GM19438 (cell line): ENCODE results near the gene ARHGAP21.

Source experiments
- ATAC-seq: cut with Tn5 transposase; IDR thresholded peaks from one replicate; pipeline ENCODE4 v1.9.1; 2021; ENCODE audit warnings: low read depth; ENCODE audit not compliant: unreplicated experiment

Gene ARHGAP21

DNA sequence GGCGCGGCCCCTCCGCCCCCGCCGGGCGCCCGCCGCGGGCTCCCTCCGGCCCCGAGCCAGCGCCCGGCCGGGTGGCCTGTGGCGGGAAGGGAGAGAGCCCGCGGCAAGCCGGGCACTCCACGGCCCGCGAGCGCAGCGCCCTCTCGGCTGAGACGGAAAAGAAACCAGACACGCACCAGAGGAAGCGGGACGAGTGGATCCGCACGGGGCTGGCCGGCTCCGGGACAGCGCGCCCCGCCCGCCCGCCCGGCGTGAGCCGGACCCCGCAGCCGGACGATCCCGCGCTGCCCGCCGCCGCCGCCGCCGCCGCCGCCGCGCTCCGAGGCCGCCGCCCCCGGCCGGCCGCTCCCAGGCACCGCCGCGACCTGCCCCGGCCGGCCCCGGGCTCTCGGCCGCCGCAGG, 300 bp downstream of the ARHGAP21 start:
- peak; percentile 11 for ATAC-seq

DNA sequence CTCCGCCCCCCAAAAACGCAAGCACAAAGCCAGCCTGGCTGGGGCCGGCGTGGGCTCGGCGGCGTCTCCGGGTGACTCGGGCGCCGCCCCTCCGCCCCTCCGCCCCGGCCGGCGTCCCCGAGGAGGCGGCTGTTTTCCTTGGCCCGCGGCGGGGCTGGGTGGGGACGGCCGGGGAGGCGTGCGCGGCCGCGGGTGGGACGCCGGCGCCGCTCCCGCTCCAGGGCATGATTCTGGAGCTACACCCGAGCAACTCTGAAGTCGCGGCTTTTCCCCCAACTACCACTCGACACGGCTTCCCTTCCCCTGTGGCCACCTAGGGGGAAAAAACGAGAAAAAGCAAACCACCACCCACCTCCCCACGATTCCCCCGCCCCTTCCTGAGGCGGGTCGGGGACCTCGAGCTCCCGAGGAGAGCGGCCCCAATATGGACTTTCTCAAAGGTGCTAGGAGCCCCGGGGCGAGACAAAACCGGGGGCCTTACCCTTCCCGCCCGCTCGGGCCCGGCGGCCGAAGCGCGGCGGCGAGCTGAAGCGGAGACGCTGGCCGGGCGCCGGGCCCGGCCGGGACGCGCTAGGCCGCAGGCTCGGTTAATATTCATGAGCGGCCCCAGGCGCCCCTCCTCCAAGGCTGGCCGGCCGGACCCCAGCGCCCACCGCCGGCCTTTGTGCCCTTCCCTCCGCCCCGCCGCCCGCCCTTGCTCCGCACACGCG, 856 bp downstream of the ARHGAP21 start:
- ATAC-seq, result peak; percentile 27

DNA sequence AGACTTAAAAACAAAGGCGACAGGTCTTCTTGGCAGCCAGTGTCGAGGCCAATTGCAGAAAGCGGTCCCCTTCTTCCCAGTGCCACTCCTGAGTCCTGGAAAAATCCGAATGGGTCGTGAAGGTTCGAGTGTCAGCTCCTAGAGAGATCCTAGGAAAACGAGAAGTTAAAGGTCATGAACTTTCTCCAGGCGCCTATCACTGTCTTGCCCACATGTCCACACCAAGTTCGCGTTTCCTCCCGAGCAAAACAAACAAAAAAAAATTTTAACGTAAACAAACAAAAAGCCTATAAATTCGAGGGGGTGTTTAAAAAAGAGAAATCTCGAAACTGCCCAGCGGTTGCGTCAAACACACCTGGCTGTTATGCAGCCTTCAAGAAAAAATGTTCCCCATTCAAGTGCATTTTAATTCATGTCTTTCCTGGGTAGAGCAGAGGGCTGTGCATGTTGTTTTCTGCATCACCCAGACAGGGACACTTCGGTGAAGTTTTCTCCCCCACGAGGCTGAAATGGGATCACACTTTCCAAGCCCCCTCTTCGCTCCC, 1.5 kb downstream of the ARHGAP21 start:
- ATAC-seq, result no peak

DNA sequence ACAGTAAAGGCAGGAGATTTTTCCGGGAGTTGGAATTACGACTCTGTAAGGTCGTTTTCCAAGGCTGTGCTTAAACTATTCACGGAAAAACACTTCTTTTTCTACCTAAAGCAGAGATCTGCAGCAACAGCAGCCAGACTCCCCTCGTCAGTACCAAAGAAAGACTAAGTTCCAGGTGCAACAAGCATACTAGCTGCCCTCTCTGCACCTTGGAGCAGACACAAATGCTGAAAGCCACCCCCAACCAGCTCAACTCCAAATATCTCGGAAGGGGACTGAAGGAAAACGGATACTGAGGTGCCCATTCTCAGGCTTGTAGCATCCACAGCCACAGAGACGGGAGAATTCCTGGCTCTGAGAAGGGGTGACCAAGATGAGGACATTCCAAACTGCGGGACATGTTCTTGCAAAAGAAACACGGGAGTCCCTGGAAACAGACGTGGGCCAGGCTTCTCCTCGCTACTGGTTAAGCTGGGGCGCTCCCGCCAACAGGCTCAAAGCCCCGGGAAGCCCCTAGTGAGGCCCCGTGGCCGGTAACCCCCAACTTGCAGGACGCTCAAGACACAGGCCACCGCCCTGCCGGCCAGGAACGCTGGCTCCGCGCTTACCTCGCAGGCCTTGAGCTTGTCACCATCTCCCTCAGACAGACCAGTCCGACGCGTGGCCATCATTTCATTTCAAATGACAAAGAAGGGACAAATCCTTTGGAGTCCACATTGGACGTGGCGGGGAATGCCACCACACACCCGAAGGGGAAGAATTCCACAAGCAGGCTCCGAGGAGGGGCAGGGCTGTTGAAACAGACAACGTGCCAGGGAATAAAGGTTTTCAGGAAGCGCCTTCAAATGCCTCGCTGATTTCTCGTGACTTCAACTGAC, 2.2 kb downstream of the ARHGAP21 start:
- ATAC-seq, result no peak

DNA sequence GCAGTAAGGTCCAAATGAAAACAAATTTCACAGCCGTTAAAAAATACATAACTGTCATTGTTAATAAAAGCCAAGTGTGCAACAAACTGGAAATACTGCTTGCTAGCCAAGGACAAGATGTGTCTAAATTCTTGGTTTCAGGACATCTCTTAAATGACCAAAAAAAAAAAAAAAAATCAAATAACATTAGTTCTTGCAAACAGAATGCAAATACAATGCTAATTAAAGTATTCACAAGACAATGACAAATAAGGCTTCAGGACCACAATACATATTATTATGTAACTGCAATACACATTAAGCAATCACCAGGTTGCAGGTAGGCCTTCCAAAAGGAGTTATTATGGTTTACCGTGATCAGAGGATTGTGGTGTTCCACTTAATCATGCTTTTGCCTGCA, 3.6 kb downstream of the ARHGAP21 start:
- ATAC-seq, result no peak

DNA sequence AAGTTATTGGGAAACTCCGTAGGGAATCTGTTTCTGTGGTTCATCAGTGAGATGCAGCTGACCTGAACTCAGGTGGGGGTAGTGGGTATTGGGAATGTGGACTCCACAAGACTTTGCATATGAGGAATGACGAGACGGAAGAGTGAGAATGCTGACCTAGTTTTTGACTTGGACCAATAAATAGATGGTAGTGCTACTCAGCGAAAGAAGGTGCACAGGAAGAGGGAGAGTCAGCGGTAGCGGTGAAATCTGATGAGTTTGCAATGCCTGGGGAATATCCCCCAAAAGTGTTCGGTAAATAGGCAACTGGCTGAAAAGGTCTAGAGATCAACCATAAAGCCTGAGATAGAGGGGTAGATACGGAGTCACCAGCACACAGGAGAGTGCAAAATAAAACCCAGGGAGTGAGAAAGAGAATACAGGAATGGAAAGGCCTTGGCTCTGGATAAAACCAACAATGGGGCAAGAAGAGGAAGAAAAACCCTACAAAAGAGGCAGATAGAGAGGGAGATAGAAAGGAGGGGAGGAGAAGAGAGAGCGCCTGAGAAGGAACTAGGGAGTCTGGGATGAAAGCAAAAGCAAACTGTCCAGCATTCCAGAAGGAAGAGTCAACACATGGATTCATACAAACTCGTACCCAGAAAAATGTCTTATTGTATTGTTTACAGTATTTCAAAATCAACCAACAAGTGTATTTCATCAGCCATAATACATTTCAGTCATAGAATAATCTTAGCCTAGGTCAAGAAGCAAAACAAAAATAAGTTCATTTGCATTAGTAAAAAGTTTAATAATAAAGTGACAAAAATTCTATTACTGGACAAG, 5.4 kb downstream of the ARHGAP21 start:
- no peak for ATAC-seq

DNA sequence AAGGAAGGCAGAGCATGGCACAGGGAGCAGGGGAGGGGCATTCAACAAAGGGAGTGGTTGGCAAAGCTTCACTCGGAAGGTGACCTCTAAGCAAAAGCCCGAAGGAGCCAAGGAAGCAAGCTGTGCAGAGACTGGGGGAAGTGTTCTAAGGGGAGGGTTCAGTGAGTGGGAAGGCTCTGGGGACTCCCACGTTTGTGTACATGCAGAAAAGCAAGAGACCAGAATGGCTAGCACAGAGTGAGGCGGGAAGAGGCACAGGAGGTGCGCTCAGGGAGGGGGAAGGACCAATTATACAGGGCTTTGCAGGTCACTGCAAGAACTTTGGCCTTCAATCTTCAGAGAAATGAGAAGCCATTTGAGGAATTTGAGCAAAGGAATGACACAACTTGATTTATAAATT, 7.4 kb downstream of the ARHGAP21 start:
- no peak for ATAC-seq

DNA sequence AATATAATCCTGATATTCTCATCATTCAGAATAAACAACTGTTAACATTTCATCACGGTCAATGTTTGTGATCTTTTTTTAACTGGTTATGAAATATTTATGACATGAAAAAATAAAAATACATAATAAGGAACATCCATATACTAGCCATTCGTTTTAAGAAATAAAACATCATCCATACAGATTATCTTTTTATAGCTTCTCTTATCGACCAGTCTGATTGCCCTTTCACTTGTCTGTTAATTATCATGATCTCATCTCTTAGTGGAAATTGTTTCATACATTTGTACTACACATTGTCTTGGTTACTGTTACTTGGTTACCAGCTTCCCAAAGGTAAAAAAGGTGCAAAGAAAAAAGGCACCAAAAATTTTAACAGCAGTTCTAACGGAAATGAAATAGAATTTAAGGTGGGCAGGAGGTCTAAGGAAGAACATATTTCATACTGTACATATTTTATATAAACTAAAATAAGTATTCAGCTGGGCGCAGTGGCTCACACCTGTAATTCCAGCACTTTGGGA, 8.4 kb downstream of the ARHGAP21 start:
- no peak for ATAC-seq

DNA sequence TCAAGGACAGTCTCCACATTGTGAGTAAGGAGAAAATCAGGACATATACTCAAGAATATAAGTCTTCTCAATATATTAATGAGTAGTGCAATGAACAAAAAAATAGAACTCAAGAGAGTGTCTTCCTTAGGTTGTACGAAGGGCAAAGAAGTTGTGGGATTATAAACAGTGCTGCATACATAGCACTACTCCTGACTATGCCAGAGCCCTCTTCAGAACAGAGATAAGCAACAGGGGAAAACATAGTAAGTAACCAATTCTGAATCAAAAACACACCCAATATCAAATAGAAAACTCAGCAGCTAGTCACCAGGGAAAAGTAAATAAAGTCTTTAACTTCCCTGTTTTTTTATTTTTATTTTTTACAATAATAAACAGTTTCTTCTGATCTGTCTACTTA, 10.6 kb downstream of the ARHGAP21 start:
- no peak for ATAC-seq

DNA sequence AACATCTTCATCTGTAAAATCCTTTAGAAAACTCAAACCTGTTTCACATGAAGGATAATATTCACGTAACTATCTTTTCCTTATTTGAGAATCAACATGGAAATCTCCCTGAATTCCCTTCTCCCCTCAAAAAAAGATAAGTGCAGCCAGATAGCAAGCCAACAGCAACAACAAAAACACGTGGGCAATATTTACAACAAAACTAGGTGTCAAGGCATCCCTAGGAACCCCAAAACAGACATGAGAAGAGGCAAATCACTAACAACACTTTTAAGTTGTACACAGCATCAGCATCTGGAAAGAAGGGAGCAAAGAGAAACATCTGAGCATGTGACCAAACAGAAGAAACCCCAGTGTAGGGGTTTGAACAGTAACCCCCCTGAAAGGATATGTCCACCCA, 12.2 kb downstream of the ARHGAP21 start:
- ATAC-seq, result no peak

DNA sequence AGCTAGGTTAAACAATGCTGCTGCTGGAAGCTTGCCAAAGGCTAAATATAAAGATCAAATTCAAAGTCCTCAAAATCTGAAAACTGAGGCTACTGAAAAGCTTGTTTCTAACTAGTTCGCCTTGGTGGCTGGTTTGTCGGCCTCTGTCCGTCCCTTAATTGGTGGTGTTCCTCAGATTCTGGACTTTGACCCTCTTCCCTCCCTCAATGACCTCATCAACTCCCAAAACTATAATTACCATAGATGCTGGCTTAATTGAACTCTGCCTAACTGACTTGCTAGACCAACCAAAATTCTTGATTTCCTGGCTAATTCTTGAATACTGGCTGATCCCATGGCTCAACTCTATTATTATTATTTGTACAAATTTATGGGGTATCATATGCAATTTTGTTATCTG, 15.6 kb downstream of the ARHGAP21 start:
- no peak for ATAC-seq

DNA sequence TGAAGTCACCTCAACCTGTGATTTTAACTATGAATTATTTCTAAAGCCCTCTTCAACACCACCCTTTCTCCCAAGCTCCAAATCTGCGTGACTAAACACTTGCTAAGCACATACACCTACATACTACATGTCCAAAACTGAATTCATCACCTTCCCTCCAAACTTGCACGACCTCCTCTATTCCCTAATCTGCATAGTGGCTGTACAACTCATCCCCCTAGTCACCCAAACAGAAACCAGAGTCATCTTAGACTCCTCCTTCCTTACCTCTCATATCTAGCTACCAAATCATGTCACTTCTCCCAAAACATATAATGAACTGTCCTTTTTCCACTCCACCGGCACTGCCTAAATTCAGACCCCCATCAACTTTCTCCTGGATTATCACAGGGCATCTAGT, 16.2 kb downstream of the ARHGAP21 start:
- ATAC-seq, result no peak

DNA sequence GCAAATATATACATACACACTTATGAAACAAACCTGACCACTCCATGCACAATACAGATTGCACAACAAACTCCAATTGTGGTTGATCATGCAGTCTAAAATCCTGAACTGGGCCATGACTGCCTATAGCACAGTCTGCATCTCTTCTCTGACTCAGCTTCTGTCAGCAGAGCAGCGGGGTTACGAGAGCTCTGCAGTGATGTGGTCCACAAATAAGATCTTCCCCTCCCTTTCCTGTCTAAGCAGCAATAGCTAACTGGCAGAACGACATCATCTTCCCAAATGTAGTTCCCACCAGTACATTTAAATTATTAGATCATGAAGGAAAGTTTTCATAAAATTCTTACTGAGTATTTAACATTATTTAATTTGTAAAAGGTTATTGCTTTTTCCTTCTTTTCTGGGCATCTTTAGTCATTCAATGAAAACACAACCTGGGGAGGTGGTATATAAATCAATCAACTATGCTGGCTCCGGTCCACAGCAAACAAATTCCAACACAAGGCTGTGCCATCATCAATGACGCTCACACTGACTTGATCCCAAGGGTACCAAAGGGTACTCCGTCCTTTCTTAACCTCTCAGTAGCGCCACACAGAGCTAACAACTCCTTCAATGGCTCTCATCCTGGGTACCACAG, 17.1 kb downstream of the ARHGAP21 start:
- no peak for ATAC-seq

DNA sequence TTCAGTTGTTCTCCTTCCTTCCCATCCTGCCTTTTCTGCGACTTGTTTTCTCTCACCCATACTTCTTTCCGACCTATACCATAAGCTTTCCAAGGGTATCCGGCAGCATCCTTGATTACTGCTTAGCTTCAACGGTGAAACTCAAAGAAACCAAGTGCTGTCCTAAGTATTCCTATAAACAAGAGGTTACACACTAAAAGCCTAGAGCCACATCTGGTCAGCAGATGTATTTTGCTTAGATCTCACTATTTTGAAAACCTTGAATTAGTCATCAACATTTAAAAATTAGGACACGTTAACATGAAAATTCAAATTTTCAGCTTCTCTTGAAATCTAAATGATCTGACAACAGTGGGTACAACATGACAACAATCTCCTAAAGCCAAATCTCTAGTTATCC, 20.0 kb downstream of the ARHGAP21 start:
- no peak for ATAC-seq

DNA sequence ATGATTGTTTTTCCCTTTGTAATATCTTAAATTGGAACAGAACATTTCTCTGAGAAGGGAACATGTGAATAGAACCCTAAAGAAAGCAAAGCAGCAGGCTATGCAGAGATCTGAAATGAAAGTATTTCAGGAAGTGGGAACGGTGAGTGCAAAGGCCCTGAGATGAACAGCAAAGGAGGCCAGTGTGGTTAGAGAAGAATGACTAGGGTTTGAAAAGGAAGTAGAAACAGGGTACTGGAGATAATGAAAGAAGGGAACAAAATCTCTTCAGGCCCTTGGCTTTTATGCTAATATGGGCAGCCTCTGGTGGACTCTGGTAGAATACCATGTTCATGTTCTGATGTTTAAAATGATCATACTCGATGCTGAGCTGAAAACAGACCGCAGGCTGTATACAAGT, 22.2 kb downstream of the ARHGAP21 start:
- ATAC-seq, result peak; percentile 95

DNA sequence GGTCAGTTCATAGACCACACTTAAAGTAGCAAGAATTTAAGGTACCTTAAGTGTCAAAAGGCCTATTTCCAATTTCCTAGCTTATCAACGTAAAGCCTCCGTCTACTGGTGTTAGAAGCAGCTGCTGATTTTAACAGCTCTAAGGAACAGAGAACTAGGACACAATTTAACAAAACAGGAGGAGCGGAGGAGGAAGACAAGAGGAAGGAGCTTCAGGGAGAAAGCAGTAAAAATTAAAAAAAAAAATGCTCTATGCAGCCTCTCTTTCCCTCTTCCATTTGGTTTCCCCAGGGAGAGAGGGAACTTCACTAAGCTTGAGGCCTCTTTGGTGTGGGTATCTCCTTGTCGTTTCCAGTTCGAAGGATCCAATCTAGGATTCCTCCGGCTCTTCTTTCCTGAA, 22.7 kb downstream of the ARHGAP21 start:
- ATAC-seq, result no peak

DNA sequence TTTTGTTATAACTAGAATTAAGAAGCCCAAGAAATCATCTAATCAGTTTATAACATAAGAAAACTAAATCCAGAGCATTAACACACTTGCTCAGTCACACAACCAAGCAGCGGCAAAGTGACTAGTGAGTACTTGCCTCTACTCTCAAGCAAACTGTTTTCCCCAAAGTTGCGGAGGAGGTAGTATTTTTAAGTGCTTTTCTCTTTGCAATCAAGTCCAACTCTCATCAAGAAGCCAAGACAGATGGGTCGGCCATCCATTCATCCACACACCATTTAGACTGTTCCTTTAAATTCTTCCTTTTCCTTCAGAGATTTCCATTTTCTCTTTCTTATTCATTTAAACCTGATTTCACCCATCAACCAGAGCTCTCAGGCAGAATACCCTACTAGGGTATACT, 25.4 kb downstream of the ARHGAP21 start:
- ATAC-seq, result no peak

DNA sequence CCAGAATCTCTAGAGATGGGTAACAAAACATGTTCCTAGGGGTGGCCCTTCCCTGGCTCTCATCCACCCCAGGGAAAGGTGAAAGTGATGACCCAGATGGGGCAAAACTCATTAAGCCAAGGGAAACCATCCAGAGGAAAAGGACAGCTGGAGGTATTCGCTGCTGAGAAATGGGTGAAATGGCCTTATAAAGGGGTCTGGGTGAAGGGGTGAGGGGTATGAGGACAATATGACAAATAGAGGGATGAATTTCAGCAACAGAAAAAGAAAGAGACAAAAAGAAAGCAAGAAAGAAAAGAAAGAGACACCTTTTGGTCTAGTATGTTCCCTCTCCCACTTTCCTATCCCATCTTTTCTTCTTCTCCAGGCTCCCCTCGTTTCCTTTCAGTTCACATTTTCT, 26.6 kb downstream of the ARHGAP21 start:
- ATAC-seq, result no peak

DNA sequence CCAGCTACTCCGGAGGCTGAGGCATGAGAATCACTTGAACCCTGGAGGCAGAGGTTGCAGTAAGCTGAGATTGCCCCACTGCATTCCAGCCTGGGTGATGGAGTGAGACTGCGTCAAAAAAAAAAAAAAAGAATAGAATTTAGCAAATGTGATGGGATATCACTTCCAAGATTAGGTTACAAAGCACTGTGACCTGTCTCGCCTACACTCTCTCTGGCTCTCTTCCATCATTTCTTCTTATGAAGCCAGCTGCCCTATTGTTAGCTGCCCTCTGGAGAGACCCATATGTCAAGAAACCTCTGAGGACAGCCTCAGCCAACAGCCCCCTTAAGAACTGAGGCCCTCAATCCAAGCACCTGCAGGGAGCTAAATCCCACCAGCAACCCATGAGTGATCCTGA, 28.2 kb downstream of the ARHGAP21 start:
- no peak for ATAC-seq

DNA sequence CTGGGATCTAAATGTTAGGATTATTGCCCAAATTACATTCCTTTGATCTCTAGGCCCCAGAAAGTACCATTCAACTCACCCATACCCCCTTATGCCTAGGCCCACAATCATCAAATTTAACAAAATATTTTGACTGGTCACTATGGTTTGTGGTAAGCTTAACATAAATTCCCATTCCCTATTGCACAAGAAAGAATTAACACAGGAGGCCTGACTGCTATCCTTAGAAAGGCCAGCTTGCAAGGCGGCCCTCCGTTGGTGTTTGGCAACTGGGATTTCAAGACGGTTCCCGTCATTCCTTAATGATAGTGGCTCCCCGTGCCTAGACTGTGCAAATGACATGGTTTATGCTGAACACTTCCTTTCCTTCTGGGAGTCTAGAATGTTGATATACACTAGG, 29.6 kb downstream of the ARHGAP21 start:
- ATAC-seq, result no peak
